GM21529 (cell line): ENCODE results near the gene TMCC2.
"Not testable (repeated sequence)": the region's sequence is repeated elsewhere in the genome, so short reads cannot be mapped to it uniquely, and the experiment has no call there.

Experiments
- ATAC-seq: cut with Tn5 transposase; IDR thresholded peaks from one replicate; pipeline ENCODE4 v1.9.1; 2021; ENCODE audit not compliant: unreplicated experiment

TMCC2 gene

GRCh38 chr1:205276689-205277065 is 48.9 kb downstream of the TMCC2 start:
- ATAC-seq = no peak

GRCh38 chr1:205279986-205280385 is 52.2 kb downstream of the TMCC2 start:
- ATAC-seq = no peak

- ATAC-seq = not testable (repeated sequence)
Observed at GRCh38 chr1:205280666-205281395, 53.1 kb downstream of the TMCC2 start.

GRCh38 chr1:205283270-205284147 is 55.8 kb downstream of the TMCC2 start:
- ATAC-seq = no peak

- no peak for ATAC-seq
Observed at GRCh38 chr1:205284420-205285144, 56.8 kb downstream of the TMCC2 start.

- ATAC-seq = peak; percentile 32
Observed at GRCh38 chr1:205285381-205286101, 57.8 kb downstream of the TMCC2 start.

- peak; percentile 31 for ATAC-seq
Observed at GRCh38 chr1:205286335-205286950, 58.7 kb downstream of the TMCC2 start.

GRCh38 chr1:205287076-205287475 is 59.3 kb downstream of the TMCC2 start:
- ATAC-seq = no peak

- ATAC-seq = peak; percentile 82
Observed at GRCh38 chr1:205287767-205288559, 60.2 kb downstream of the TMCC2 start.

GRCh38 chr1:205291596-205291995 is 63.9 kb downstream of the TMCC2 start:
- ATAC-seq = no peak

- no peak for ATAC-seq
Observed at GRCh38 chr1:205293350-205294074, 65.8 kb downstream of the TMCC2 start.

- ATAC-seq = no peak
Observed at GRCh38 chr1:205294175-205294917, 66.6 kb downstream of the TMCC2 start.

GRCh38 chr1:205294934-205295333 is 67.2 kb downstream of the TMCC2 start:
- ATAC-seq = no peak

- ATAC-seq = no peak
Observed at GRCh38 chr1:205296154-205296553, 68.4 kb downstream of the TMCC2 start.

- ATAC-seq = not testable (repeated sequence)
Observed at GRCh38 chr1:205297546-205298177, 69.9 kb downstream of the TMCC2 start.

GRCh38 chr1:205298191-205298994 is 70.6 kb downstream of the TMCC2 start:
- no peak for ATAC-seq

- no peak for ATAC-seq
Observed at GRCh38 chr1:205300149-205300548, 72.4 kb downstream of the TMCC2 start.
